ENCODE results near the gene HDLBP.
"Not testable (repeated sequence)": the region's sequence is repeated elsewhere in the genome, so short reads cannot be mapped to it uniquely, and the experiment has no call there.

The HDLBP gene

DNA sequence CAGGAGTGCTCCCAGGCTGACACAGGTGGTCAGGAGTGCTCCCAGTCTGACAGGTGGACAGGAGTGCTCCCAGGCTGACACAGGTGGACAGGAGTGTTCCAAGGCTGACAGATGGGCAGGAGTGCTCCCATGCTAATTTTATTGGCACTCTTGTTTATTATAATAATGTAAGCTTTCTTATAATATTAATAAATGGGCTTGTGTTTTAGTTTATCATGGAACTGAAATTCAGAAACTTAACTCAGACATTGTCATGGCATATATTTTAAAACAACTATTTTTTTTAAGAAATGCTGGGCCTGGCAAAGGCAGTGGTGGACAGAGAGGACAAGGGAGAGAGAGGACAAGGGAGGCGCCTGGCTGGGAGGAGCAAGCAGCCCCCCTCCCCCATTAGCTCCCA is 108.3 kb downstream of the HDLBP start:
- no peak for DNase-seq

DNA sequence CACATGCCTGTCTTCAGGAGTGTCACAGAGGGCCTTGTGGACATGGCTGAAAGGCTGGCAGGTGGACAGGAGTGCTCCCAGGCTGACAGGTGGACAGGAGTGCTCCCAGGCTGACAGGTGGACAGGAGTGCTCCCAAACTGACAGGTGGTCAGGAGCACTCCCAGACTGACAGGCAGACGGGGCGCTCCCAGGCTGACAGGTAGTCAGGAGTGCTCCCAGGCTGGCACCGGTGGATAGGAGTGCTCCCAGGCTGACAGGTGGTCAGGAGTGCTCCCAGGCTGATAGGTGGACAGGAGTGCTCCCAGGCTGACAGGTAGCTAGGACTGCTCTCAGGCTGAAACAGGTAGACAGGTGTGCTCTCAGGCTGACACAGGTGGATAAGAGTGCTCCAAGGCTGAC is 110.4 kb downstream of the HDLBP start:
- no peak for DNase-seq

GRCh38 chr2:241204490-241204889 is 111.0 kb downstream of the HDLBP start:
- DNase-seq = no peak

DNA sequence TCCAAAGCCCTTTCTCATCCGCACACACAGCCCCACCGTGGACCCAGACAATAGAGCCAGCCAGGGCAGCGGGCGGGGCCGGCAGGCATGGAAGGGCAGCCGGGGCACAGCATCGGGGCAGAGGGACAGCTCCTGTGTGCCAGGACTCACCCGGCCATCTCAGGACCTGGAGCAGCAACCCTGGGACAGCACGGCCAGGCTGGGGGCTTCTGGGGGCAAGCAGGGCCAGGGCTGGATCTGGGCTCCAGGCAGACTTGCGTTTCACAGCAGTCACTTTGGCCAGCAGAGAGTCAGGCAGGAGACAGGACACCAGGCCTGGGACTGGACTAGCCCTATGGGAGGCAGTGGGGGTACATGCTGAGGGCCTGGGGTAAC is 111.5 kb downstream of the HDLBP start:
- DNase-seq = no peak

- no peak for DNase-seq
Measured at GRCh38 chr2:241203218-241204009, 112.1 kb downstream of the HDLBP start.

GRCh38 chr2:241202681-241203080 is 112.8 kb downstream of the HDLBP start:
- no peak for DNase-seq

DNA sequence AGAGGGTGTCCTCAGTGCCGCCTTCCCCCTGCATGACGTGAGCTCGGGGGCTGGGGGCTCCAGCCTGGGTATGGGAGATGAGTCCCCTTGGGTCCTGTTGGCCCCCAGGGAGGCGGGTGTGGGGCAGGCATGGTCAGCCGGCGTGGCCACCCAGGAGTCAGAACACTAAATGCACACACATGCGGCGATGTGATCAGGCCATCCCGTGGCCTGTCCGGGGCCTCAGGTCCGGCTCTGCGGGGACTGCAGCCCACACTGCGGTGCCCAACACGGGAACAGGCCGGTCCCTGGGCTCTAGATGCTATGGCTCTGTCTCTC is 113.2 kb downstream of the HDLBP start:
- DNase-seq = no peak

- DNase-seq = no peak
Measured at GRCh38 chr2:241201445-241202267, 113.8 kb downstream of the HDLBP start.

GRCh38 chr2:241200822-241201395 is 114.6 kb downstream of the HDLBP start:
- DNase-seq = no peak

DNA sequence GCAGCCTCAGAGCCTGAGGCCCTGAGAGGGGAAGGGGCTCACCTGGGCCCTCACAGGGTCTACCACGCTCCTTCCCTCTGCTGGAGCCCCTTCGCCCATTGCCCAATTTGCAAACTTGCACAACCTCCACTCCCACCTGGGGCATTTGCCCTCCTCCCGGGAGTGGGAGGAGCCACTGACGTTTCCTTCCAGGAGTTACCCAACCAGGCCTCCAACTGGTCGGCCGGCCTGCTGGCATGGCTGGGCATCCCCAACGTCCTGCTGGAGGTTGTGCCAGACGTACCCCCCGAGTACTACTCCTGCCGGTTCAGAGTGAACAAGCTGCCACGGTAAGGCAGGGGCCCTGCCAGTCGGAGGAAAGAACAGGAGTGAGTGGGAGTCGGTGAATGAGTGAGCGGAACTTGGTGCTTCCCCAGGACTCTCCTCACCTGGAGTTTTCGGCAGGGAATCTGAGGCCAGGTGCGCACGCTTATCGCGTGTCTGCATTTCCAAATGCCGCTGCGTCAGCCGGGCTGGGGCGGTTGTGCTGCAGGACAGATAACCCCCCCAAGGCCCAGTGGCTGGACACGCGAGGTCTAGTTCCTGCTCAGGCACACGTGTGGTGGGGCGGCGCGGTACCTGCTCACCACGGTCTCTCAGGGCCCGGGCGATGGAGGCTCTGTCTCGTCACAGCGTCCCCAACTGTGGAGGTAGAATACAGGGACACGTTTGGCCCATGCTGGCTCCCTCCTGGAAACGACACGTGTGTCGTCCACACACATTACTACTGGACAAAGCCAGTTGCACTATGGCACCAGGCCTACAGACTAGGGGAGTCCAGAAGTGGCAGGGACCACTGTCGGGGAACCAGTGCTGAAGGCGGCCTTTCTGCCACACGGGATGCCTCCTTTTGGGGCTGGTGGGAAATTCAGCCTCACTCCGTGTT is 115.3 kb downstream of the HDLBP start:
- DNase-seq = no peak

DNA sequence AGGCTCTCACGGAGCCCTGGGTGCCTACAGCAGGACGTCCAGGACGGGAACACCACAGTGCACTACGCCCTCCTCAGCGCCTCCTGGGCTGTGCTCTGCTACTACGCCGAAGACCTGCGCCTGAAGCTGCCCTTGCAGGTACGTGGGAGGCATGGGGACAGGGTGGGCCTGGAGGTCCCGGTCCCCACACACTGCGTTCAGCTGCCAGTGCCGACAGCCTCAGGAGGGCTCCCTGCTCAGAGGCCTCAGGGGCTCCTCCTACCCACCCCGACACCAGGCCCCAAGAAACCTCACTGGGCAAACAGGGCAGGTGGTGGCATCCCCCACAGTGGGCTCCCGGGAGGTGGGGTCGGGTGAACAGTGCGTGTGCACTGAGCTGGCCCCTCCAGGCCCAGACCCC is 116.2 kb downstream of the HDLBP start:
- DNase-seq = no peak

- DNase-seq = no peak
Measured at GRCh38 chr2:241198381-241199279, 116.8 kb downstream of the HDLBP start.

DNA sequence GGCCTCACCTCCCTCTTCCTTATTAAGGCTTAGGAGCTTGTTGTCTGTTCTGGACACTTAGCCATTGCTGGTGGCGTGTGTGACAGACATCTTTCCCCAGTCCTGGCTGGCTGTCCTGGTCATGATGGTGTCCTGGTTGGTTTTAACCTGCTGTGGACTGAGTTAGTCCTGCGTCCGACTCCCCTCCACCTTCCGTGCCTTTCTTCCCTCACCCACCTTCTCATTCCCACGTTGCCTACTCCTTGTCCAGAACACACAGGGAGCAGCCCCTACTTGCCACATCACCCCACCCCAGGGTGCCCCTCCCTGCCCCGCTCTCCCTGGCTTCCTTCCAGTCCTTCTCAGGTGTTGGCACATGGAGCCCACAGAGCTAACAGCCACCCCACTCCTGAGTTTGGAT is 117.5 kb downstream of the HDLBP start:
- DNase-seq = no peak

DNA sequence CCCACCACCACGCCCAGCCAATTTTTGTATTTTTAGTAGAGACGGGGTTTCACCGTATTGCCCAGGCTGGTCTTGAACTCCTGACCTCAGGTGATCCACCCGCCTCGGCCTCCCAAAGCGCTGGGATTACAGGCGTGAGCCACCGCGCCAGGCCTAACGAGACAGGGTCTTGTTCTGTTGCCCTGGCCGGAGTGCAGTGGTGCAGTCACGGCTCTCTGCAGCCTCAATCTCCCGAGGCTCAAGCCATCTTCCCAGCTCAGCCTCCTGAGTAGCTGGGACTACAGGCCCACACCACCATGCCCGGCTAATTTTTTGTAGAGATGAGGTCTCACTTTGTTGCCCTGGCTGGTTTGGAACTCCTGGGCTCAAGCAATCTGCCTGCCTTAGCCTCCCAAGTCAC is 118.2 kb downstream of the HDLBP start:
- DNase-seq = not testable (repeated sequence)

DNA sequence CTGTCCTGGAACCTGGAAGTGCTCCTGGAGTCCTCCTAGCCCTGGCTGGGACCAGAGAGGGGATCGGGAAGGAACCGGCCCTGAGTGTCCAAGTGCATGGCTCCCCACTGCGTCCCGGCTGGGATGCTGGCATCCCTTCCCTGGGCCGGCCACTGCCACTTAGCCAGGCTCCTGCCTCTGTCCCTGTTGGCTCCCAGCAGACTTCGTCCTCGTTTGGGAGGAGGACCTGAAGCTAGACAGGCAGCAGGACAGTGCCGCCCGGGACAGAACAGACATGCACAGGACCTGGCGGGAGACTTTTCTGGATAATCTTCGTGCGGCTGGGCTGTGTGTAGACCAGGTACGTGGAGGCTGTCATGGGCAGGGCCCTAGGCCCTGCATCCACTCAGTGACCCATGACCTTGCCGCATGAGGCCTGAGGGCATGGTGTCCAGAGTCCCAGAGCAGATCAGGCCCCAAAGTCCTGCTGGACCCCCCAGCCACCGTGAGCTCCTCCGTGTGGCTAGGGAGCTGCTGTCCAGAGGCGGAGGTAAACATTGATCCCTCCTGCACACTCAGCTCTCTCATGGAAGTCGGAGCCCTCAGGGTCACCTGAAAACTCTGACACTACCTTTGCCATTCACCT is 119.9 kb downstream of the HDLBP start:
- no peak for DNase-seq

GRCh38 chr2:241194811-241195210 is 120.7 kb downstream of the HDLBP start:
- no peak for DNase-seq

DNA sequence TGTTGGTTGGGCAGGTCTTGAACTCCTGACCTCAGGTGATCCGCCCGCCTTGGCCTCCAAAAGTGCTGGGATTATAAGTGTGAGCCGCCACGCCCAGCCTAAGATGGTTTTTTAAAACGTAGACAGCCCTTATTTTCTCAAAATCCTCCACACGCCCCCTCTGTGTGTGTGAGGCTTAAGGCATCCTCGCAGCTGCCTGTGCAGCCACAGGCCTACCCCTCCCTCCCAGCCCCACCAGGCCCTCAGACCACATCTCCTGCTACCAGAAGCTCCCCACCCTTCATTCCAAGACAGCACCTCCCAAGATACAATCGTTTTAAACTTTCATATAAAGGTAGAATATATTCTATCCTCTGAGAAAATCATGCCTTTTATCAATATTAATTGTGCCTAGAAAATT is 122.2 kb downstream of the HDLBP start:
- DNase-seq = no peak

DNA sequence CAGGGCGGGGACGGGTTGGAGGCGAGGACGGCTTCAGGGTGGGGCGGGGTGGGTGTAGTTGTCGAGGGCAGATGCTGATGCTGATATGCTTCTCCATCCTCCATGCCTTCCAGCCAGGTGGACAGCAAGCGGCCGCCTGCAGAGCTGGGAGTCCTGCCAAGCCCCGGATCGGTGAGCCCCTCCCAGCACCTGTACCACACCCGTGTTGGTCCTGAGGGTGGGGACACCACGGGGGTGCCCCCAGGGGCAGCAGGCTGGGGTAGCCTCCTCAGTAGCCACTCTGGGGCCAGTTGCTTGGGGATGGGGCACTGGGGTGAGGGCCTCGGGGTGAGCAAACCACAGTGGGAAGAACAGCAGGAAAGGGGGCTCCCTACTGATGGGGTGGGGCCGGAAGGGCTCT is 124.4 kb downstream of the HDLBP start:
- no peak for DNase-seq

DNA sequence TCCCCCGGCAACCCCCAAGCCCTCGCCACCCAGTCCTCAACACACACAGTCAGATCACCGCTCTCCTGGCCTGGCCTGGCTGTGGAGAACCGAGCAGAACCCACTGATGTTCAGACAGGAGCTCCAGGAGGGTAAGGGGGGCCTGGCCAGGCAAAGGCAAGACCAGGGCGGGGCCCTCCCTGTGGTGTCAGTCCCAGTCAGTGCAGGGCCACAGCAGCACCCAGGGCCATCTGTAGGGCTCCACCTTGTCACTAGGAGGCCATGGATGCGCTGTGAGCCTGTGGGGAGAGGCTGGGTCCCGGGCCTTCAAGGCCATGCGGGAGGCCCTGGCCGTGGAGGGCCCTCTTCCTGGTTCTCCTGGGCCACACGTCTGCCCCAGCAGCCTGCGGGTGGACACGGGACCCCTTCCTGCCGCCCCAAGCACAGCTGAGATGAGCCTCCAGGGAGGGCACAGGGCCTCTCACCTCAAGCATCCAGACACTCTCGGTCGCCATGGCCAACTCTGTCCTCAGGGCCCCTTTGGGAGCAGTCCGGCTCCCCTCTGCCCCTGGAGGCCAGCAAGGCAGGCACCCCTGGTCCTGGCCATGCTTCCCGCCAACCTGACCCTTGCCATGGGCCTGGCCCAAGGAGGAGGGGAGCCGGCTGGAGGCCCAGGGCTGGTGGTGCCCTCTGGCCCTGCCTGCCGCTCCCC is 125.0 kb downstream of the HDLBP start:
- no peak for DNase-seq

DNA sequence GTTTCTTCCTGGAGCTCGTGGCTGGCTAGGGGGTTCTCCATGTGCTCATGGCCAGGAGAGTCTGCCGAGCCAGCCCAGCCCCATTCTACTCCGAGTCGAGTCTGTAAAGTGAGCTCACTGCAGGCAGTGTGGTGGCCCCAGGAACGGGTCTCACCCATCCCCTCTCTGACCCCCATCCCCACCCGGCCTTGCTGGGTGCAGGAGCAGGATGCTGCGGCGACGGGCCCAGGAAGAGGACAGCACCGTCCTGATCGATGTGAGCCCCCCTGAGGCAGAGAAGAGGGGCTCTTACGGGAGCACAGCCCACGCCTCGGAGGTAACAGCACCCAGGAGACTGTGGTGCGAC is 125.6 kb downstream of the HDLBP start:
- DNase-seq = no peak
